ENCODE measurements around the gene MRPL21.

GRCh38 chr11:68843703-68844312, 59.8 kb downstream of the MRPL21 start:
- TF ChIP-seq CTCF (IDR thresholded peaks at IDR 0.05; ENCODE audit: low read depth, low read length, poor library complexity, severe bottlenecking) (peak; percentile 59), EZH2phosphoT487 (IDR thresholded peaks at IDR 0.05; ENCODE audit: borderline replicate concordance, low read length) (peak; percentile 80)

All from DOHH2 (cell line).